AG08396 (cell line): Measurements from ENCODE around the gene SCGB3A2.
A peak's percentile ranks its signal among the peaks of the same experiment; 100 is the strongest.

Source experiments
- DNase-seq: peaks from one replicate; pipeline ENCODE4 v3.0.0; 2012; ENCODE audit warnings: low spot score, mixed read lengths

Gene SCGB3A2

GRCh38 chr5:147878066-147878759 is at the start of gene SCGB3A2:
Gene SCGB3A2 (plus strand): TSS chr5:147878711. CDS start chr5:147878804, 93 bp downstream.
- no peak for DNase-seq

GRCh38 chr5:147830035-147830434 is 48.5 kb upstream of the SCGB3A2 start:
- DNase-seq, result no peak

DNA sequence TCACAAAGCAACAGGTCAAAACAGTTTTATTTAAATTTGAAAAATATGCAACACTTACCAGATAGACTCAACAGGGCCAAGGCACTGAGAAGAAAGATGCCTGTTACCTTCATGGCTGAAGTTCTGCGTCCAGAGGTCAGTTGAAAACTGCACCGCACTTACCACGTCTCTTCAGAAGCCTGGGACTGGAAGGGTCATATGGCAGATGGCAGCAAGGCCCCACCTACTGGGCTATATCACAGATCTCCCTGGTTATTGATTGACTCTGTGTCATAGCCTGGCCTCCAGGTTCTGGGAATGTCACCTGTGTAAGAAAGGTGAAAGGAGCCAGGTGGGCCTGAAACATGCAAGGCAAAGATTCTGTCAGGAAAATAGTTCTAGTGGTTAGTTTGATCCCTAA is 47.0 kb upstream of the SCGB3A2 start, which contains the start of gene SPINK1:
Gene SPINK1, minus strand, starts transcription at position 207 of the 400 bp plus-strand sequence. Its CDS starts 94 bp downstream, at position 113.
- no peak for DNase-seq

DNA sequence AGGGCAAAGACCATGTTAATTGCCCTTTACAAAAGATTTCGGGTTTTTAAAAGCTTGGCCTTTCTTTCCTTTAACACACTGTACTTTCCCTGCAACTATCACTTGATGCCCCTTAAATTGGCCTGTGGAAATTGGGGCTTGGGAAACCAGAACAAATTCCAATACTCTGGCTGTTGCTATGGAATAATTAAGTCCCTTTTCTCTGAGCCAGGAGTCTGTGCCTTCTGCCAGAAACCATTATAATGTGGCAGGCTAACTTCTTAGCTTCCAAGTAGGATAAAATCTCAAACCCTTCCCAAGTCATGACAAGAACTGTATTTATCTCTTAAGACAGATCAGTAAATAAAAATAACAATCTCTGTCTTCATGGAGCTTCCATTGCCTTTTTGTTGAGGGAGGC is 46.0 kb upstream of the SCGB3A2 start:
- no peak for DNase-seq

- DNase-seq, result no peak
Measured at GRCh38 chr5:147835386-147835798, 43.1 kb upstream of the SCGB3A2 start.

- DNase-seq, result no peak
Measured at GRCh38 chr5:147836439-147836838, 42.1 kb upstream of the SCGB3A2 start.

- no peak for DNase-seq
Measured at GRCh38 chr5:147842869-147843268, 35.6 kb upstream of the SCGB3A2 start.

- DNase-seq, result no peak
Measured at GRCh38 chr5:147844846-147845245, 33.7 kb upstream of the SCGB3A2 start.

- no peak for DNase-seq
Measured at GRCh38 chr5:147845618-147846017, 32.9 kb upstream of the SCGB3A2 start.

GRCh38 chr5:147849226-147849625 is 29.3 kb upstream of the SCGB3A2 start:
- DNase-seq, result no peak

- DNase-seq, result no peak
Measured at GRCh38 chr5:147851578-147851977, 26.9 kb upstream of the SCGB3A2 start.

- DNase-seq, result no peak
Measured at GRCh38 chr5:147852365-147852764, 26.1 kb upstream of the SCGB3A2 start.

DNA sequence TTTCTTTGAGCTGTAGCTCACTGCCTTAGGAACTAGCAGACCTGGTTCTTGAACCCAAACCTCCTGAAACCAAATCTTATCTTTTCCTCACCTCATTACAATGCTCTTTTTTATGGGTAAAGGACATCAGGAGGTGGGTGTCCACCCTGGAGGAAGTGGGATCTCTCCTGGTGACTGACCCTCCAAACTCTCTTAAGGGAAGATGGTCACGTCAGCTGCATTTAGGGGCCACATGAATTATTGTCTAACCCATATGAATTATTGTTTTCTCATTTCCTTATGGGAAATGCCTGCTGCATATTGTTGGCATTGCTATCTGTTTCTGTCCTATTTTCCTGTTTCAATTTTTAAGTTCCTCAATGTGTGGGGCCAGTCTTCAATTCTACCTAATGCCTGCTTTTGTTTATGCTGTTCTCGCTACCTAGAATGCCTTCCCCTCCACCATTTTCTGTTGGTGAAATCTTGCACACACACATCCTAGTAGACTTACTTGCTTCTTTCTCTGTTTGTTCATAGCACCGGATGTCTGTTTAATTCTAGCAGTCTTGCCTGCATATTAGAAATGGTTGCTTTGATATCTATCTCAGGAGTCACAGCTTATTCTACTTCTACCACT is 25.0 kb upstream of the SCGB3A2 start:
- no peak for DNase-seq

- DNase-seq, result no peak
Measured at GRCh38 chr5:147854331-147854730, 24.2 kb upstream of the SCGB3A2 start.

DNA sequence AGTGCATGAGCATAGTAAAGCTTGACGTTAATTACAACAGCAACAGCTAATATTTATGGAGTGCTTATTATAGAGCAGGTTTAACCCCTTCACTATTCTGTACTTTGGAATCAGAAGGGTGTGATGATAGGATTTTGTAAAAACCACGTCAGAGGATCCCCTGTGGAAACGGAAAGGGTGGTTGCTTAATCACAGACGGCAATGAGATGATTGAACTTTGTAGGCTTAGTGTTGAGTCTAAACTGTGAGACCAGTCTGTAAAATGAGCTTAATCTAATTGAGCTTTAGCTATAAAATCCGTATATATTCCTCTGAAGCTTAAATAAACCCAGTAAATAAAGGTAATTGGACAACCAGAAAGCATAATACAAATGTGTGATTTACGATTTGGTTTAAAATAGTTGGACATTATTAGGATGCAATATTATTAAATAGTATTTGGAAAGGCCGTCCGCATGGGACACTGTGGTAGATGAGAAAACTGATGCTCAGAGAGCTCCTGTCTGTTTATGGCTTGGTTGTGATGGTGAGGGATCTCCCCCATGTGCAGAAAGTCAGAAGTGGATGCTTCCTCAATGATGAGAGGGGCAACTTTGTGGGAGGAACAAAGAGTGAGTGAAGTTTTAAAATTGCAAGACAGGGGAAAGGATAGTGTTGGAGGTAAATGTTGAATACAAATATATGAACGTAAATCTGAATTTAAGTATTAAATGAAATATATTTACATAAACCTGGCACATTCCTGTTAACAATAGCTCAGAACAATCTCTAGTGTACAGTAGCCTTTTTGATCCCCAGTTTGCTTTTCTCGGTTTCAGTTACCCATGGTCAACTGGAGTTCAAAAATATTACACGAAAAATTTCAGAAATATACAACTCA is 23.4 kb upstream of the SCGB3A2 start:
- no peak for DNase-seq

DNA sequence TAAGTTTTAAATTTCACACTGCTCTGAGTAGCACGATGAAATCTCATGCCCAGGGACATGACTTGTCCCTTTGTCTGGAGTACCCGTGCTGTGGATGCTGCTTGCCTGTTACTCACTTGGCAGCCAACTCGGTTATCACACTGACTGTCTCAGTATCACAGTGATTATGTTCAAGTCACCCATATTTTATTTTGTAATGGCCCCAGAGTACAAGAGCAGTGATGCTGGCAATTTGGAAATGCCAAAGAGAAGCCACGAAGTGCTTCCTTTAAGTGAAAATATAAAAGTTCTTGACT is 22.8 kb upstream of the SCGB3A2 start:
- no peak for DNase-seq

DNA sequence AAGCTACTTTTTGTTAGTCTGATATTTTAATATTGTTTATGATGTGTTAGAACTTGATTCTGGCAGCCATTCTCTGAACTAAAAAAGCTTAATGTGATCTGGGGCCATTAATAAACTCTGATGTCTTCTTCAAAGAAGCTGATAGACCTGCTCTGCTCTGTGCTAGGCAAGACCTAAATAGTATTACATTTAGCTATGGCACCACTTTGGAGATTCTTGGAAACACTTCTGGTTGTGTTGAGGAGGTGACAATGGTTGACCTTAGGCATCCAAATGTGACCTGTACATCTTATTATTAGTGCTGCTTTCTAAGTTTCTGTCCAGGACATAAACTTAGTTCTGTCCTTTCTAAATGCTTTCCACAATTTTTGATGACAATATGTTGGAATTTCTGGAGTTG is 21.7 kb upstream of the SCGB3A2 start:
- DNase-seq, result no peak

DNA sequence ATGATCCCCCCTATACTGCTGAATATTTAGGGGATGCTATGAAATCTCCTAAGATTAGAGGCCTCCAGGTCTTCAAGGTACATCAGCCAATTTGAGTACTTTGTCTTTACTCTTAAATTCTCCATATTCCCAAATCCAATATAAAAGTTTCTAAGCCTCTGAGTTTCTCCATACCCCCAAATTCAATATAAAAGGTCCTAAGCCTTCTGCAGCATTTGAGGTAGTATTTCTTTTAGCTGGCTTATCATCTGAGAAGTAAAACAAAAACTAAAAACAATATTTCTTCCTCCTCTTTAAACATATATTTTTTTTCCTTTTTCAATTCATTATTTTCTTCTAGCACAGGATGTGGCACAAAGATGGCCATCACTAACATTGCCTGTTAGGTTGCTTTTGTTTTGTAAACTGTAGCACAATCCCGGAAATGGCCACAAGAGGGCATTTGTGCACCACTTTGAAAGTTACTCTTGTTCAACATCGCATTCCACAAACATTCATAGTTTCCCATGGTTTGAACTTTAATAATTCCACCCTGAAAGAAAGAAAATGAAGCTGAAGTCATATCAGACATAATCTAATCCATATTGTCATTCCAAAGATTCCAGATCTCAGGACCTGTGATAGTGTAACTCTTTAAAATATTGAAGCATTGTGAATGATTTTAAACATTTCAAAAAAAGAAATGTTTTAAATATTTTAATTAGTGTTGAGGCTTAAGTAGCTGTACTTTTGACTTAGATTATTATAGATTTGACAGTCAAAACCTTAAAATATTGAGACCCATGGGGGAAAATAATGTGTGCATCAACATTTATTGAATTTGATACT is 21.0 kb upstream of the SCGB3A2 start:
- peak; percentile 48 for DNase-seq

- DNase-seq, result no peak
Measured at GRCh38 chr5:147858565-147858964, 19.9 kb upstream of the SCGB3A2 start.

DNA sequence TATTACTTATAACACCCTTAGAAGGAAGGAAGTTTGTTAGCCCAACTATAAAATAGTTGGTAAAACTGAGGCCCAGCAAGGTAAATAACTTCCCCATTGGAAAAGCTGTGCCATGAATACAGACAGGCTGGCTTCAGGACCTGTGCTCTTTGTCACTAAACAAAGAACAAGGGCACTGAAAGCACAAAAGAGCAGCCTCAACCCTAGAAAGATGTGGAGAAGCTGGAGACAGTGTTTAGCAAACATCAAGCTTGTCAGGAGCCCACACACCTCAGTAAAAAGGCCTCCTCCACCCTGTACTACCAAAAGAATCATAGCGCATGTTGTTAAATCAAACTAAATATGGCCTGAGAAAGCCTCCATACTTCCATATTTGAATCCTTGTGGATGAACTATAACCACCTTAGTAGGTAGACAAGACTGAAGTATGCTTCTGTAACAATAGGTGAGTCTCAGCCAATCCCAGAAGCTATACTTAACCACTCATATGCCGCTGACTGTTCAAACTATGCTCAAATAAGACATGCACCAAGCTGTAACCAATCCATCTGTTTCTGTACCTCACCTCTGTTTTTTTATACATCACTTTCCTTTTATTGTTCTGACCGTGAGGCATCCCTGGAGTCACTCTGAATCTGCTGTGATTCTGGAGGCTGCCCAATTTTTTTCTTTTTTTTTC is 18.4 kb upstream of the SCGB3A2 start:
- DNase-seq, result no peak

- no peak for DNase-seq
Measured at GRCh38 chr5:147860641-147861025, 17.9 kb upstream of the SCGB3A2 start.
